Breast epithelium (tissue), 3 donors: Measurements from ENCODE around the gene SMIM14.

Source experiments
- POLR2A ChIP-seq: fragments of 450-650 bp; IDR thresholded peaks from one replicate; pipeline ENCODE4 v1.6.1; 2016; ENCODE audit warnings: antibody characterized with exemption, mild to moderate bottlenecking, moderate library complexity
- POLR2AphosphoS5 ChIP-seq, 3 donors: sonication (generic); formaldehyde crosslinking; IDR thresholded peaks; one replicate each; pipeline ENCODE4 v1.6.1; 2017; ENCODE audit warnings: antibody characterized with exemption in 3 of 3
- TF ChIP-seq, protein P1 (sequence below), 3 donors: fragments of 450-650 bp; IDR thresholded peaks; one replicate each; pipeline ENCODE4 v1.5.1; 2016 to 2017; ENCODE audit warnings: antibody characterized with exemption in 3 of 3, mild to moderate bottlenecking in 3 of 3, moderate library complexity in 3 of 3

DNA sequence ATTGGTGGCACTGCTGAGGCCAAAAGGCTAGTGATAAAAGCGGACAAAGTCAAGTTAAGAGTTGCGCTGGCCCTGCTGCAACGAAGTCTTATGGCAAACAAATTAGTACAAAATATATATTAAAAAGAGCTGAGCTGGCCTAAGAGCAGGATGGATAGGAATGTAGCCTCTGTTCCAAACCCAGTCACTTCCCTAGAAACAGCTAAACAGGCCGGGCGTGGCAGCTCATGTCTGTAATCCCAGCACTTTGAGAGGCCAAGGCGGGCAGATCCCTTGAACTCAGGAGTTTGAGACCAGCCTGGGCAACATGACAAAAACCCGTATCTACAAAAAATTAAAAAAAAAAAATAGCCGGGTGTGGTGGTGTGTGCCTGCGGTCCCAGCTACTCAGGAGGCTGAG lies 79.0 kb downstream of the SMIM14 start:
- TF ChIP-seq POLR2A, result no peak
- TF ChIP-seq, protein P1, sequence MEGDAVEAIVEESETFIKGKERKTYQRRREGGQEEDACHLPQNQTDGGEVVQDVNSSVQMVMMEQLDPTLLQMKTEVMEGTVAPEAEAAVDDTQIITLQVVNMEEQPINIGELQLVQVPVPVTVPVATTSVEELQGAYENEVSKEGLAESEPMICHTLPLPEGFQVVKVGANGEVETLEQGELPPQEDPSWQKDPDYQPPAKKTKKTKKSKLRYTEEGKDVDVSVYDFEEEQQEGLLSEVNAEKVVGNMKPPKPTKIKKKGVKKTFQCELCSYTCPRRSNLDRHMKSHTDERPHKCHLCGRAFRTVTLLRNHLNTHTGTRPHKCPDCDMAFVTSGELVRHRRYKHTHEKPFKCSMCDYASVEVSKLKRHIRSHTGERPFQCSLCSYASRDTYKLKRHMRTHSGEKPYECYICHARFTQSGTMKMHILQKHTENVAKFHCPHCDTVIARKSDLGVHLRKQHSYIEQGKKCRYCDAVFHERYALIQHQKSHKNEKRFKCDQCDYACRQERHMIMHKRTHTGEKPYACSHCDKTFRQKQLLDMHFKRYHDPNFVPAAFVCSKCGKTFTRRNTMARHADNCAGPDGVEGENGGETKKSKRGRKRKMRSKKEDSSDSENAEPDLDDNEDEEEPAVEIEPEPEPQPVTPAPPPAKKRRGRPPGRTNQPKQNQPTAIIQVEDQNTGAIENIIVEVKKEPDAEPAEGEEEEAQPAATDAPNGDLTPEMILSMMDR (IDR thresholded peaks at IDR 0.05), result no peak
- TF ChIP-seq POLR2AphosphoS5 (IDR thresholded peaks at IDR 0.05), result no peak
